MCF 10A (cell line): Measurements from ENCODE around the gene GMPPA. TPM values are rescaled to one million over a fixed set of nuclear protein-coding genes. Genes with fewer than 3 reads are reported as not detected.

Source experiments
- BruUV-seq: library from RNA; stranded (reverse); fragments of 400-500 nt; replicated peaks from 2 replicates; lab custom pipeline; 2021; lab: Mats Ljungman, UMichigan
- CTCF ChIA-PET: fragments of 300-600 bp; sonication (Branson Sonifier 250); formaldehyde crosslinking; extraction: SDS; loops from one replicate; lab custom pipeline; 2021; ENCODE audit warnings: antibody characterized with exemption, inconsistent platforms; lab: Yijun Ruan, JAX
- POLR2A ChIA-PET: fragments of 300-600, 350-650 bp; sonication (Branson Sonifier 250); formaldehyde crosslinking; extraction: SDS; loops from one replicate; lab custom pipeline; 2020; ENCODE audit warnings: antibody characterized with exemption, inconsistent platforms; lab: Yijun Ruan, JAX
- DNase-seq: peaks from one replicate; pipeline ENCODE4 v3.0.0-alpha.2; 2018; ENCODE audit not compliant: unreplicated experiment
- H3K27ac Mint-ChIP-seq: one replicate; pipeline ENCODE4 v1.8.0; 2022; ENCODE audit warnings: mild to moderate bottlenecking, low read depth, mixed read lengths; ENCODE audit not compliant: unreplicated experiment
- H3K27me3 Mint-ChIP-seq: one replicate; pipeline ENCODE4 v1.8.0; 2022; ENCODE audit warnings: mixed read lengths; ENCODE audit not compliant: insufficient read depth, unreplicated experiment
- H3K36me3 Mint-ChIP-seq: one replicate; pipeline ENCODE4 v1.8.0; 2022; ENCODE audit warnings: mild to moderate bottlenecking, moderate library complexity, mixed read lengths; ENCODE audit not compliant: insufficient read depth, unreplicated experiment
- H3K4me1 Mint-ChIP-seq: one replicate; pipeline ENCODE4 v1.8.0; 2022; ENCODE audit warnings: mixed read lengths; ENCODE audit not compliant: insufficient read depth, unreplicated experiment
- H3K4me3 Mint-ChIP-seq: one replicate; pipeline ENCODE4 v1.8.0; 2022; ENCODE audit warnings: mild to moderate bottlenecking, moderate library complexity, mixed read lengths; ENCODE audit not compliant: unreplicated experiment
- H3K9me3 Mint-ChIP-seq: one replicate; pipeline ENCODE4 v1.8.0; 2022; ENCODE audit warnings: mixed read lengths; ENCODE audit not compliant: unreplicated experiment
- intact Hi-C: fragments of 100-400 bp; cut with micrococcal nuclease; formaldehyde crosslinking; loops from 2 replicates; pipeline ENCODE4 v1.14.1; 2022
- total RNA-seq: library from RNA; stranded (reverse); gene quantifications from 2 replicates; pipeline ENCODE4 v1.2.3, GENCODE V29; 2022
- TF ChIP-seq, protein P1 (sequence below): fragments of 200-600 bp; IDR thresholded peaks from one replicate; pipeline ENCODE4 v1.8.0; 2022; ENCODE audit warnings: antibody characterized with exemption, mild to moderate bottlenecking; ENCODE audit not compliant: unreplicated experiment

Gene GMPPA
- total RNA-seq, 1 experiment from 2014 or later = 70.7 TPM

DNA sequence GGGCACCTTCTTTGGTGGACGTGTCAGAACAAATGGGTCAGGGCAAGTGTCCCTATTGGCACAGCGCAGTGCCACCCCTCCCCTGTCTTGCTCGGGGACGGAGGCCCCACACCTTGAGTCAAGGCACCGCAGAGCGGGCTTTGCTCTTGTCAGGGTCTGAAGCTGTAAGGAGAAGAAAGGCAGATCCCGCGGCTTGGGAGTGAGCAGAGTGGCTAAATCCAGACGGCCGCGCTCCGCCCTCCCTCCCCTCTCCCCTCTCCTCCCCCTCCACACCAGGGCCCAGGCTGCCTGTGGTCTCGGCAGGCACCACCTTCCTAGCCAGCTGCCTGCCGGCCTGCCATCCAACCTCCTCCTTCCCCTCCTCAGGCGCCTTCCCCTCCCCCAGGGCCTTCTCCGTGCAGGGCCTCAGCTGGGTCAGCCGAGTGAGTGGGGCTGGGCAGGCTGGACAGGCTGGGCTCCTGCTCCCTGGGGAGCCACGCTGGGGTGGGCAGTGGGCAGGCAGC, 38.2 kb upstream of the GMPPA start:
- no peak for DNase-seq
- POLR2A ChIA-PET = interaction anchor here (0.9 kb wide), 1 partner anchor 69 kb away, joined by 3 read pairs; no protein-coding TSS in a partner anchor
- H3K27me3 Mint-ChIP-seq = no peaks in the 10 kb centered on the region
- H3K4me1 Mint-ChIP-seq = peaks cover 6% of the 10 kb centered on the region
- intact Hi-C loops = no loop called here
- no peak overlapping the region for H3K4me3 Mint-ChIP-seq
- H3K9me3 Mint-ChIP-seq = no peaks in the 10 kb centered on the region
- BruUV-seq = no TSS peak
- peaks cover 12% of the 10 kb centered on the region for H3K36me3 Mint-ChIP-seq
- CTCF ChIA-PET = interaction anchor here (1.7 to 1.9 kb wide), 2 partner anchors 57 to 69 kb away, joined by 6 to 9 read pairs; no protein-coding TSS in a partner anchor
- no peak overlapping the region for H3K27ac Mint-ChIP-seq
- TF ChIP-seq, protein P1, sequence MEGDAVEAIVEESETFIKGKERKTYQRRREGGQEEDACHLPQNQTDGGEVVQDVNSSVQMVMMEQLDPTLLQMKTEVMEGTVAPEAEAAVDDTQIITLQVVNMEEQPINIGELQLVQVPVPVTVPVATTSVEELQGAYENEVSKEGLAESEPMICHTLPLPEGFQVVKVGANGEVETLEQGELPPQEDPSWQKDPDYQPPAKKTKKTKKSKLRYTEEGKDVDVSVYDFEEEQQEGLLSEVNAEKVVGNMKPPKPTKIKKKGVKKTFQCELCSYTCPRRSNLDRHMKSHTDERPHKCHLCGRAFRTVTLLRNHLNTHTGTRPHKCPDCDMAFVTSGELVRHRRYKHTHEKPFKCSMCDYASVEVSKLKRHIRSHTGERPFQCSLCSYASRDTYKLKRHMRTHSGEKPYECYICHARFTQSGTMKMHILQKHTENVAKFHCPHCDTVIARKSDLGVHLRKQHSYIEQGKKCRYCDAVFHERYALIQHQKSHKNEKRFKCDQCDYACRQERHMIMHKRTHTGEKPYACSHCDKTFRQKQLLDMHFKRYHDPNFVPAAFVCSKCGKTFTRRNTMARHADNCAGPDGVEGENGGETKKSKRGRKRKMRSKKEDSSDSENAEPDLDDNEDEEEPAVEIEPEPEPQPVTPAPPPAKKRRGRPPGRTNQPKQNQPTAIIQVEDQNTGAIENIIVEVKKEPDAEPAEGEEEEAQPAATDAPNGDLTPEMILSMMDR = no peak

DNA sequence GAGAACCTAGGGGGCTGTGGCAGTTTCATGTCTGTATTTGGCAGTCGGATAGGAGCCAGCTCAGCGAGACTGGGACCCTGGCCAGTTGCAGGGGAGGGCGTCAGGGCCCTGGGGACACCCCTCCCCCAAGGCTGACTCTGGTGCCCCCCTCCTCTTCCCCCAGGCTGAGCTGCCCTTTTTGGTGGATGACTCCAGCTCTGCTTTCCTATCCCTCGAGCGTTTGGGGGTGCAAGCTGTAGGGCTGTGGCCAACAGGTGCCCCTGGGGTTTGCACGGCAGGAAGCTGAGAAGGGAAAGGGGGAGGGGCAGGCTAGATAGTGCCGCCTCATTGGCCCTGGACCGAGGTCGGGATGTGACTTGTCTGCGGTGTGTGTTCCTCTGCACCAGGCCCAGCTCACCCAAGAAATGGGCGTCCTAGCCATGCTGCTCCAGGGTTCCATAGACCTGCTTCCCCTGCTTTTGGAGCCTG, 37.6 kb upstream of the GMPPA start:
- H3K4me1 Mint-ChIP-seq = peaks cover 6% of the 10 kb centered on the region
- no TSS peak for BruUV-seq
- CTCF ChIA-PET = interaction anchor here (0.6 to 1.9 kb wide), 5 partner anchors 35 to 145 kb away, joined by 3 to 9 read pairs (median 5); no protein-coding TSS in a partner anchor
- H3K27me3 Mint-ChIP-seq = no peaks in the 10 kb centered on the region
- no peak for DNase-seq
- TF ChIP-seq, protein P1 = no peak
- intact Hi-C loops = no loop called here
- H3K36me3 Mint-ChIP-seq = peaks cover 12% of the 10 kb centered on the region
- POLR2A ChIA-PET = interaction anchor here (0.7 to 1.0 kb wide), 3 partner anchors 54 to 88 kb away, joined by 3 to 4 read pairs (median 3); no protein-coding TSS in a partner anchor
- H3K4me3 Mint-ChIP-seq = no peak overlapping the region
- H3K27ac Mint-ChIP-seq = no peak overlapping the region
- no peaks in the 10 kb centered on the region for H3K9me3 Mint-ChIP-seq

DNA sequence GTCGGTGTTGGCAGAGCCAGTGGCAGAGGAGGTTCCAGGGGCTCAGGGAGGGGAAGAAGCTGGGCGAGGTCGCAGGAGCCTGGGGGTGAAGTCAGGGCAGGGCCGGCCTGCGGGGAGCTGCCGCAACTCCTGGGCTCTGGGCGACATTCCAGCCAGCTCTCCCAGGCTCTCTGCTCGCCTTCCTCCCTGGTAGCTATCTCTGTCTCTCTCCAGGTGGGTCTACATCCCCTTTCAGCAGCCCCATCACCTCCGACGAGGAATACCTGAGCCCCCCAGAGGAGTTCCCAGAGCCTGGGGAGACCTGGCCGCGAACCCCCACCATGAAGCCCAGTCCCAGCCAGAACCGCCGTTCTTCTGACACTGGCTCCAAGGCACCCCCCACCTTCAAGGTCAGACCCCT, 37.0 kb upstream of the GMPPA start:
- CTCF ChIA-PET = interaction anchor here (0.6 to 1.9 kb wide), 5 partner anchors 34 to 145 kb away, joined by 3 to 9 read pairs (median 5); no protein-coding TSS in a partner anchor
- H3K27me3 Mint-ChIP-seq = no peaks in the 10 kb centered on the region
- TF ChIP-seq, protein P1 = no peak
- no peaks in the 10 kb centered on the region for H3K9me3 Mint-ChIP-seq
- H3K4me1 Mint-ChIP-seq = peaks cover 6% of the 10 kb centered on the region
- H3K36me3 Mint-ChIP-seq = peaks cover 12% of the 10 kb centered on the region
- H3K4me3 Mint-ChIP-seq = no peak overlapping the region
- intact Hi-C loops = no loop called here
- POLR2A ChIA-PET = interaction anchor here (0.7 to 1.0 kb wide), 2 partner anchors 54 to 87 kb away, joined by 3 to 4 read pairs; no protein-coding TSS in a partner anchor
- H3K27ac Mint-ChIP-seq = no peak overlapping the region
- no TSS peak for BruUV-seq
- DNase-seq = no peak

DNA sequence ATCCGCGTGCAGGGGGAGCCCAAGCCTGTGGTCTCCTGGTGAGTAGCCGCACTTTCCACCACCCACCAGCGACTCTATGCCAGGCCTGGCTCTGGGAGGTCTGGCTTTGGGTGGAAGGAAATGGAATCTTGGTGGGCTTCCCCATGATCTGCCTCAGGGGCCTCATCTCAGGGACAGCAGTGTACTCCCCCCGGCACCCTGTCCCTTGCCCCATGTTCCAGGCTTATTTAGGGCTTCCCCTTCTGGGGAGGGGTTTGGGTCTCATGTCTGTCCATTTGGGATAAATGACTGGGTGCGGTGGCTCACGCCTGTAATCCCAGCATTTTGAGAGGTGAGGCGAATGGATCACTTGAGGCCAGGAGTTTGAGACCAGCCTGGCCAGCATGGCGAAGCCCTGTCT, 36.3 kb upstream of the GMPPA start:
- no peaks in the 10 kb centered on the region for H3K27me3 Mint-ChIP-seq
- H3K9me3 Mint-ChIP-seq = no peaks in the 10 kb centered on the region
- DNase-seq = no peak
- intact Hi-C loops = no loop called here
- BruUV-seq = no TSS peak
- no peak overlapping the region for H3K27ac Mint-ChIP-seq
- H3K36me3 Mint-ChIP-seq = peaks cover 12% of the 10 kb centered on the region
- ChIA-PET CTCF (interaction anchor here (2.9 kb wide), 1 partner anchor 67 kb away, joined by 17 read pairs; no protein-coding TSS in a partner anchor), POLR2A (no interaction called here)
- TF ChIP-seq, protein P1 = no peak
- peaks cover 6% of the 10 kb centered on the region for H3K4me1 Mint-ChIP-seq
- no peak overlapping the region for H3K4me3 Mint-ChIP-seq
